HUDEP-2 (cell line): Measurements from ENCODE around the gene DUSP18.
"Not testable (repeated sequence)": the region's sequence is repeated elsewhere in the genome, so short reads cannot be mapped to it uniquely, and the experiment has no call there.

ENCODE experiments used
- DNase-seq, 76 experiments: peaks; one replicate each; lab custom pipeline; 2025; ENCODE audit not compliant: unreplicated experiment in 76 of 76; lab: John Stamatoyannopoulos, UW

The DUSP18 gene

GRCh38 chr22:30679895-30680690 is 12.4 kb upstream of the DUSP18 start:
- not testable (repeated sequence) for DNase-seq

- not testable (repeated sequence) for DNase-seq
Measured at GRCh38 chr22:30676565-30676964, 8.9 kb upstream of the DUSP18 start.

GRCh38 chr22:30675436-30675835 is 7.8 kb upstream of the DUSP18 start:
- peak in 11 of 76 experiments; percentile 4 to 27 (median 15) for DNase-seq

- no peak for DNase-seq
Measured at GRCh38 chr22:30674482-30674881, 6.8 kb upstream of the DUSP18 start.

- DNase-seq = peak in 1 of 76 experiments; percentile 19
Measured at GRCh38 chr22:30673136-30673535, 5.5 kb upstream of the DUSP18 start.

GRCh38 chr22:30671071-30671470 is 3.4 kb upstream of the DUSP18 start:
- no peak for DNase-seq

GRCh38 chr22:30668386-30668710 is 673 bp upstream of the DUSP18 start:
- no peak for DNase-seq

GRCh38 chr22:30667107-30667493 is 575 bp downstream of the DUSP18 start:
- DNase-seq = no peak

GRCh38 chr22:30665786-30666185 is 1.9 kb downstream of the DUSP18 start:
- DNase-seq = no peak

- DNase-seq = no peak
Measured at GRCh38 chr22:30665266-30665665, 2.4 kb downstream of the DUSP18 start.

GRCh38 chr22:30664798-30665197 is 2.9 kb downstream of the DUSP18 start:
- DNase-seq = no peak

GRCh38 chr22:30662040-30662439 is 5.6 kb downstream of the DUSP18 start:
- no peak for DNase-seq

GRCh38 chr22:30655532-30655931 is 12.1 kb downstream of the DUSP18 start:
- DNase-seq = no peak

- DNase-seq = no peak
Measured at GRCh38 chr22:30654361-30654760, 13.3 kb downstream of the DUSP18 start.

- no peak for DNase-seq
Measured at GRCh38 chr22:30652852-30653251, 14.8 kb downstream of the DUSP18 start.

GRCh38 chr22:30650508-30651116 is 17.1 kb downstream of the DUSP18 start:
- DNase-seq = peak in 23 of 76 experiments; percentile 3 to 44 (median 23)

GRCh38 chr22:30649430-30650007 is 18.2 kb downstream of the DUSP18 start:
- DNase-seq = peak in 49 of 76 experiments; percentile 8 to 60 (median 36)

- DNase-seq = no peak
Measured at GRCh38 chr22:30648825-30649224, 18.9 kb downstream of the DUSP18 start.

- no peak for DNase-seq
Measured at GRCh38 chr22:30647536-30647935, 20.1 kb downstream of the DUSP18 start.

- no peak for DNase-seq
Measured at GRCh38 chr22:30646518-30647160, 21.0 kb downstream of the DUSP18 start.

GRCh38 chr22:30643055-30643875 is 24.4 kb downstream of the DUSP18 start:
- no peak for DNase-seq
